UCSD-AML1 (cell line): ENCODE data around the gene RASA3.

ENCODE experiments used
- DNase-seq: peaks from one replicate; lab custom pipeline; 2025; ENCODE audit not compliant: unreplicated experiment; lab: John Stamatoyannopoulos, UW

RASA3 gene

DNA sequence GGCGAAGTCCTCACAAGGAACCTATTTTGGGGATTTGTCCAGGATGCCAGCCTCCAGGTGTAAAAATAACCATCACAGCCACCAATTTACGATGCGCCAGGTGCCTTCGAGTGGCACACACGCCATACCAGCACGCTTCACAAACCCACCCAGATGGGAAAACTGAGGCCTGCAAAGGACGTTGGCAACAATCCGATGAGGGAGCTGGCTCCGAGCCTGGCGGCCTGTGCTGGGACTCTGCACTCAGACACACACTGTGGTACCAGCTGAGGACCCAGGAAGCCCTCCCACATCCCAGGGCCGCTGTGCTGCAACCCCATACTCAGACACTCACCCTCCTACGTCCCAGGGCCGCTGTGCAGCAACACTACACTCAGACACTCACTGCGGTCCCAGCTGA is 93.5 kb downstream of the RASA3 start:
- DNase-seq = no peak

GRCh38 chr13:114038211-114038613 is 94.2 kb downstream of the RASA3 start:
- DNase-seq = no peak

DNA sequence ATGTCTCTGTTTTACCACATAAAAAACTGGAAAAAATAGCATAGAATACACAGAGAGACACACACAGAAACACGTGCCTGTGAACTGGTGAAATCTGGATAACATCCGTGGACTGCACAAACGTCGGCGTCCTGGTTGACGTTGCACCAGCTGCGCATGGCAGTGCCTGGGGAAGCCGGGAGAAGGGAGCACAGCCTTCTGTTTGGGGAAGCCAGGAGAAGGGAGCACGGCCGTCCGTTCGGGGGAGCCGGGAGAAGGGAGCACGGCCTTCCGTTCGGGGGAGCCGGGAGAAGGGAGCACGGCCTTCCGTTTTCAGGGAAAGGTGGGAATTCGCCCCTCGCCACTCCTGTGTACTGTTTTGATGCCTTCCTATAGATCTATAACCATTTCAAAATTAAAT is 94.7 kb downstream of the RASA3 start:
- DNase-seq = no peak

DNA sequence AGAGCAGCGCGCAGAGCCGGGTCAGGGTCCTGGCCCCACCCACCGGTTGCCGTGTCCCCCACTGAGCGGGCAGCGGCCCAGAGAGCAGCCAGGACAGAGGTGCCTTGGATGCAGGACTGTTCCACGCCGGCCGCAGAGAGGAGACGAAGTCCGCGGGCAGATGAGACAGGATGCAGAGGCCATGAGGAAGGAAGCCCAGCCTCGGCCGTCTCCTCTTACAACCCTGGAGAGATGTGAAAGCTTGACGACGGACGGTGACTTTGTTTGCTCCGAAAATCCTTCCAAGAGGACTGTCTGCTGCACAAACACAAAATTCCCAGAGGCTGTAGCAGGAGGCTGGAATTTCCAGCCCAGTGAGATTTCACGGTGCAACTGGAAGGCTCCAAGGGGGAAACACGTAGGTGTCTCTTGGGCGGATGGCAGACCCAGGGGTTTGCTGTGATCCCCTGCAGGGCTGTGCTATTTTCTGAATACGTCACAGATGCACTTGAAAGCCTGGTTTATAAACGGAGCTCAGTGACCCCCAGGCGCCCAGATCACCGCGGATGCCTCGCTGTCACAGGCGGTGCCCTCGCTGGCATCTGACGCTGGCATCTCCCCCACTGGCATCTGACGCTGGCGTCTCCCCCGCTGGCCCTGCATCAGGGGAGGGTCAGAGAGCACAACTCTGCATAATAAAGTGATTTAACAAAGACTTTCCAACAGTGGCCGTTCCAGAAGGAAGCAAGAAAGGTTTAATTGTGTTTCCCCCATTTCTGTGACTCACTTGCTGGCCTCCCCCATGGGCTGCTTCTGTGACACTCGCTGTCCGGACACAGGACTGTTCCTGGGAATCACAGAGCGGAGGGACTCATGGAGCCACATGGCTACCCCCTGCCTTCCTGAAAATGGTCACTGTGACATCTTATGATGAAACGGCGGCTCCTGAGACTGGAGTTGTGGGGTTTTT is 96.6 kb downstream of the RASA3 start:
- no peak for DNase-seq

- DNase-seq = no peak
Observed at GRCh38 chr13:114035186-114035582, 97.2 kb downstream of the RASA3 start.

DNA sequence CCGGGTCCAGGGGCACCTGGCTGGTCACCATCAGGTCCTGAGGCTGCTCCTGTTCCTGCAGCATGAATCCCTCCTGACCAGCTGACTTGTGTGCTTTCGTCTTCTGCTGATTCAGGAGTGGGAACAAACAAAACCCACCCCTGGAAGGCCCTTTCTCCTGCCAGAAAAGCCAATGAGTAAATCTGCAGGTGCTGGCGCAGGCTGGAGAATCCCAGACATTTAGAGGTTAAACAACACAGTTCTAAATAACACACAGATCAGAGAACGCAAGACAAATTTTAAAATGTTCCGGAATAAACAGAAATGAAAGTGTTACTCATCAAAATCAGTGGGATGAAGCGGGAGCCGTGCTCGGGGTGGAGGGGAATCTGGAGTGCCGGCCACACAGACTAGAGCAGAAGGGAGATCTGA is 97.9 kb downstream of the RASA3 start:
- DNase-seq = no peak

GRCh38 chr13:114033541-114034315 is 98.7 kb downstream of the RASA3 start:
- DNase-seq = no peak

DNA sequence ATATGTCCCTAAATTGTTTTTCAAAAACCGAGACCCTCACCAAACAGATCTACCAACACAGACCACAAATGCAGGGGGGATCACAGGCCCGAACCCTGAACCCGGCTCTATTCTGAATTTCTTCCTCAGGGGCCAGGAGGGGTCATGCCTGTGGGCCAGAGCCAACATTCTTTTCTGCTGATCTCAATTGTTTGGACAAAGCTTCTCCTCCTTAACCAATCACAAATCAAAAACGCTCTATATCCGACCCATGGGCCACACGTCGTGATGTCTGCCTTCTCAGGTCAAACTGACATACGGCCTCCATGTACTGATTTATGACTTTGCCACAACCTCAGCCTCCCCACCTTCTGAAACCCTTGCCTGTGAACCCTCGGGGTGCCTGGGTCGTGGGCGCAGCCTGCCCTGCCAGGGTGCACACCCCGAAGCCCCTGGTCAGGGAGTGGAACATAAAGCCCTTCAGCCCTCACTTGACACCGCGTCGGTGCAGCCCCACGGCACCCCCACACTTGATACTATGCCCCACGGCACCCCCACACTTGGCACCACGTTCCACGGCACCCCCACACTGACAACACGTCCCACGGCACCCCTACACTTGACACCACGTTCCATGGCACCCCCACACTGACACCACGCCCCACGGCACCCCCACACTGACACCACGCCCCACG is 100.2 kb downstream of the RASA3 start:
- no peak for DNase-seq

DNA sequence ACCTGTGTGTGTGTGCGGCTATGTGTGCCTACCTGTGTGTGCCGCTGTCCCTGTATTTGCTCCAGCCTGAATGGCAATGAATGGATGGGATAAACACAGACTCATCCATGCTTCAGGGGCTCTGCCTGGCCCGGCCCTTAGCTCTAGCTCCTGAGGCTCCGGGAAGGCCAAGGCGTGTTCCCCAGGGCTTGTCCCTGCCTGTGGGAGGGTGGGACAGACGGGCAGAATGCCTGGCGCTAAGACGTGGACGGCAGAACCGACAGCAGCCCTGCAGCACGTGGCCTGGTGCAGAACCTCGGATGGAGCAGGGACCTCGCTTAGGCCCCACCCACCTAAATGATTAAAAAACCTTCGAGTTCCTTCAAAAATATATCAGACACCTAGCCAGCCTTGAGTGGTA is 100.8 kb downstream of the RASA3 start:
- DNase-seq = no peak

DNA sequence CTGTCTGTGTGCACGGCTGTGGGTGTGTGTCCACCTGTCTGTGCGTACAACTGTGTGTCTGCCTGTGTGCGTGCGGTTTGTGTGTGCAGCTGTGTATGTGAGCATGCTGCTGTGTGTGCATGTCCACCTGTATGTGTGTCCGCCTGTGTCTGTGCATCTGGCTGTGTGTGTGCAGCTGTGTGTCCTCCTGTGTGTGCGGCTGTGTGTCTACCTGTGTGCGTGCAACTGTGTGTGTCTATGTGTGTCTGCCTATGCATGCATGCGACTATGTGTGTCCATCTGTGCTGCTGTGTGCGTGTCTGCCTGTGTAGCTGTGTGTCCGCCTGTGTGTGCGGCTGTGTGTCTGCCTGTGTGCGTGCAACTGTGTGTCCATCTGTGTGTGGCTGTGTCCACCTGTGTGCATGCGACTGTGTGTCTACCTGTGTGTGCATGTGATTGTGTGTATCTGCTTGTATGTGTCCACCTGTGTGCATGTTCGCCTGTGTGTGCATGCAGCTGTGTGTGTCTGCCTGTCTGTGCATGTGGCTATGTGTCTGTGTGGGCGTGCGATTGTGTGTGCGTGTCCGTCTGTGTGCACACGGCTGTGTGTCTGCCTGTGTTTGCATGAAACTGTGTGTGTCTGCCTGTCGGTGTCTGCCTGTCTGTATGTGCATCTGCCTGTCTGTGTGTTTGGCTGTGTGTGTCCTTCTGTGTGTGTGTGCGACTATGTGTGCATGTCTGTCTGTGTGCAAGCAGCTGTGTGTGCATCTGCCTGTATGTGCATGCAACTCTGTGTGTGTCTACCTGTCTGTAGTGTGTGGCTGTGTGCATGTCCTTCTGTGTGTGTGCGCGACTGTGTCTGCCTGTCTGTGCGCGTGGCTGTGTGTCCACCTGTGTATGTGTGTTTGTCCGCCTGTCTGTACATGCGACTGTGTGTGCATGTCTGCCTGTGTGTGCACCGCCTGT is 101.5 kb downstream of the RASA3 start:
- DNase-seq = no peak

GRCh38 chr13:114029866-114030625 is 102.4 kb downstream of the RASA3 start:
- no peak for DNase-seq

DNA sequence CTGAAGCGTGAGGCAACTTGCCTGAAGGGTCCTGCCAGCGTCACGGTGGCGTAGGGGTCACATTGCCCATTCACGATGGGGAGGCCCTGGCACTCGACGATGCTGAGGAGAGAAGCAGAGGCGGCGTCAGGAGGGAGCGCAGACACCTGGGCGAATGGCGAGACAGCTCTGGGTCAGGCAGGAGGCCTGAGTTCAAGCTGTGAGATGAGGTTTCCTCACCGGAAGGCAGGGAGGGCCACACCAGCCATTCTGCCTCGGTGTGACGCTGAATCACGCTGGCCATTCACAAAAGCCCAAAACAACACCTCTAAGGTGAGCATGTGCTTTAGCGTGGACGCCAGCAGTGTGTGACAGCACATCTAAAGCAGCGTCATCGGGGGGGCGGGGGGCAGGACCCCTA is 104.6 kb downstream of the RASA3 start:
- DNase-seq = no peak

GRCh38 chr13:114027046-114027715 is 105.2 kb downstream of the RASA3 start:
- no peak for DNase-seq

- no peak for DNase-seq
Observed at GRCh38 chr13:114026481-114026880, 105.9 kb downstream of the RASA3 start.

GRCh38 chr13:114025714-114026431 is 106.5 kb downstream of the RASA3 start:
- no peak for DNase-seq

DNA sequence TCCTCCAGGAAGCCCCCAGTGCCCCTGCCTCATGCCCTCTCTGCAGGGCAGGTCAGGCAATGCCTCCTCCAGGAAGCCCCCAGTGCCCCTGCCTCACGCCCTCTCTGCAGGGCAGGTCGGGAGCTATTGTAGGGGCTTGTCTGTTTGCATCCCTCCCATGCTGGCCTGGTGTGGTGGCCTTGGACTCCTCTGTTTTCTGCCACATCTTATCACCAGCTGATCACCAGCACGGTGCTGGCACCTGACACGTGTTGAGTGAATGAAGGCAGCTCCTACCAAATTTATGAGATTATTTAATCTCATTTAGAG is 107.1 kb downstream of the RASA3 start:
- DNase-seq = no peak

- no peak for DNase-seq
Observed at GRCh38 chr13:114024603-114025404, 107.6 kb downstream of the RASA3 start.
